Measurements from ENCODE around the gene TTLL5.
"Not testable (repeated sequence)": the region's sequence is repeated elsewhere in the genome, so short reads cannot be mapped to it uniquely, and the experiment has no call there.

The TTLL5 gene

GRCh38 chr14:75907756-75908359 is 246.8 kb downstream of the TTLL5 start:
- no peak for DNase-seq (ENCODE audit: low read depth in 2 of 2)

- no peak for DNase-seq (ENCODE audit: low read depth in 2 of 2)
These were observed 248.6 kb downstream of the TTLL5 start for GRCh38 chr14:75909630-75910029.

GRCh38 chr14:75910048-75910447 is 249.0 kb downstream of the TTLL5 start:
- DNase-seq (ENCODE audit: low read depth in 2 of 2): no peak

- DNase-seq (ENCODE audit: low read depth in 2 of 2): no peak
These were observed 250.8 kb downstream of the TTLL5 start for GRCh38 chr14:75911883-75912282.

- DNase-seq (ENCODE audit: low read depth in 2 of 2): no peak
These were observed 252.1 kb downstream of the TTLL5 start for GRCh38 chr14:75913183-75913582.

DNA sequence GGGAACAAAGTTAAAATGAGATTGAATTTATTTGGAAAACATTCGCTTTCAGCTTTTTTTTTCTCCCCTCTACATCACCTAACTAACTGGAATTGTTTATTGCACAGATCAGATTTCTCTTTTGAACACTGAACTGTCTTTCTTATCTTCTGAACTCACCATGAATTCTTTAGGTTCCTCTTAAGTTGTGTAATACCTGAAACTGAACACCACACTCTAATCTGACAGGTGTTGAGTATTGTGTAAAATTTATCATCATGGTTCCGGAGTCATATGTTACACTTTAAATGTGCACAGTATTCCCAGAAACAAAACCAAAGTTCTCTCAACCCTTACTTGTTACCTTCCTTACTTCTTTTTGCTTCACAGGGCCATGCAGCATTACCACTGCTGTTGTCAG is 254.0 kb downstream of the TTLL5 start:
- DNase-seq (ENCODE audit: low read depth in 2 of 2): no peak

DNA sequence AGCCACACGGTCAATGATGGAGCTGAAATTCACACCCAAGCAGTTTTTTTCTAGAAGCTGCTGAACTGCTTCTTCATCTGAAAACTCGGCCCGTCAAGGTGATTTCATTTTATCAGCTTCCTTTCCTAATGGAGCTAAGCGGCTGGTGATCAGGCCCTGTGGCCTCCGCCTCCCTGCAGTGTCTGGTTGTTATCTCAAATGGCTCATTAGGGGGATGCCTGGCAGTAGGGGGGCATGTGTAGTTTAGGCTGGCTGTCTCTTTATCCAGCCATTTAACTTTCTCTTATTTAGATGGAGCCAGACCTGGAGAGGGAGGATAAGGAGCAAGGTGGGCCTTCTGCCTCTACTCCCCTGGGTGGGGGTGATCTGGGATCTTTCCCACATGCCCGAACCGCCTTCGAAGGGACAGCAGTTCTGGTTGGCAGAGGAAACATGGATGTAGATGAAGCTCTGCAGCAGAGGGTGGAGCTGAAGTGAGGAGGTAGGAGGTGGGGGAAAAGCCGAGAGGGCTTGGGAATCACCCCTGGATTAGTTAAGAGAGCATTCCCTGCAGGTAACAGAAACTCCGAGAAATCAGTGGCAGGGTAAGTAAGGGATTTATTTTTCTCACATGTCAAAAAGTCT is 256.4 kb downstream of the TTLL5 start:
- DNase-seq (ENCODE audit: low read depth in 2 of 2): no peak

GRCh38 chr14:75917946-75918335 is 256.9 kb downstream of the TTLL5 start:
- DNase-seq (ENCODE audit: low read depth in 2 of 2): no peak

GRCh38 chr14:75920421-75920820 is 259.4 kb downstream of the TTLL5 start:
- DNase-seq (ENCODE audit: low read depth in 2 of 2): not testable (repeated sequence)

GRCh38 chr14:75925141-75925840 is 264.2 kb downstream of the TTLL5 start:
- not testable (repeated sequence) for DNase-seq (ENCODE audit: low read depth in 2 of 2)

DNA sequence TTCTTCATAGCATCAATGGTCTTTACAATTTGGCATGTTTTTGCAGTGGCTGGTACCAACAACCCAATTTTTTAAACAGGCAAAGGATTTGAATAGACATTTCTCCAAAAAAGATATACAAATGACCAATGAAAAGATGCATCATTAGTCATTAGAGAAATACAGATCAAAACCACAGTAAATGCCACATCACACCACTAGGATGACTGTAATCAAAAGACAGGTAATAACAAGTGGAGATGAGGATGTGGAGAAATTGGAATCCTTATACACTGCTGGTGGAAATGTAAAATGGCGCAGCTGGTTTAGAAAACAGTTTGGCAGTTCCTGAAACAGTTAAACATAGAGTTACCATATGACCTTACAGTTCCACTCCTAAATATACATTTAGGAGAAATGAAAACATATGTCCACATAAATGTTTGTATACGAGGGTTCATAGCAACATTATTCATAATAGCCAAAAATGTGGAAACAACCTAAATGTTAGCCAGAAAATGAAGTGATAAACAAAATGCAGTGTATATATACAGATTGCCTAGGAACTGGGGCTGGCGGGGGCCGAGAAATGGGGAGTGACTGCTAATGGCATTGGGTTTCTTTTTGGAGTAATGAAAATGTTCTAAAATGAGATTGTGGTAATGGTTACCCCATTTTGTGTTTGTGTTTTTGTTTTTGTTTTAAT is 265.5 kb downstream of the TTLL5 start:
- no peak for DNase-seq (ENCODE audit: low read depth in 2 of 2)

DNA sequence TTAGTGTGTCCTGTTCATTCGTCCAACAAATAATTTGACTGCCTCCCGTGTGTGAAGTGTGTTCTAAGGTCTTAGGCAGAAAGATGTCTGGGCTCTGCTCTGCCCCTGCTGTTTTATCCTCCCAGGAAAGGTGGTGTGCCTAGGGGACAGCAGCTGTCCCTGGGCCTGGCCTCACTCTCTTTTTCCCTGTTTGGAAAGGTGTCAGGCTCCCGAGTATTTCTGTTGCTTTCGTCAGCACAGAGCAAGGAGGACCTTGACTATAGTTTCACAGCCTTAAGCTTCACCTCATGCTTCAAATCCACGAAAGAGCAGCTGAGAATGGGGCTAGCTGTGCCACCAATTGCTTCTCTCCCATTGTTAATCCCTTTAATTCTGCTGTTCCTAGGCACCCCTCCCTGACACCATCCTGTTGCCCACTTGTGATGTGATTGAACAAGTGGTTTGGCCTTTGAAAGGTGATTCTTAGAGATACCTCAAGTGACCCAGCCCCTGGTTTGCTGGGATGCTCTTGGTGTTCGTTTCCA is 266.6 kb downstream of the TTLL5 start:
- DNase-seq (ENCODE audit: low read depth in 2 of 2): no peak

DNA sequence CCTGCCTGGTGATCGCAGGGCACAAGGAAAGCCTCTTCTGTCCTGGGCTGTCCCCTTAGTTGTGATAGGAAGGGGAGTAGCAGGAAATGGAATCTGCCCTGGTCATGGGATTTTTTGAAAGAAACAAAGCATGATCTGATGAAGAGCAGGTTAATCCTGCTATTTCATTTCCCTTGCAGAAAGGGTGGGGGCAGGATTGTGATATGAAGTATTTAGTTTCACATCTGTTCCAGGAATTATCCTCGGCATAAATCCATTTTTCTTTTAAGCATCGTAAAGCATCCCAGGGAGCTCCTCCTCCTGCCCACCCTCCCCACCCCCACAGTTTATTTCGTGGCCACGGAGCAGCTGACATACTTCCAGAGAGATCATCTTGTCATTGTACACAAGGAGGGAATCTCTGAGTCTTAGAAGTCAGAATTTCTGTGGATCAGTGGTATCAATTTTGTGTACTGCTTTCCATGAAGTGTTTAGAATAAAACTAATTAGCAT is 267.7 kb downstream of the TTLL5 start:
- no peak for DNase-seq (ENCODE audit: low read depth in 2 of 2)

GRCh38 chr14:75933712-75934296 is 272.8 kb downstream of the TTLL5 start:
- DNase-seq (ENCODE audit: low read depth in 2 of 2): no peak

DNA sequence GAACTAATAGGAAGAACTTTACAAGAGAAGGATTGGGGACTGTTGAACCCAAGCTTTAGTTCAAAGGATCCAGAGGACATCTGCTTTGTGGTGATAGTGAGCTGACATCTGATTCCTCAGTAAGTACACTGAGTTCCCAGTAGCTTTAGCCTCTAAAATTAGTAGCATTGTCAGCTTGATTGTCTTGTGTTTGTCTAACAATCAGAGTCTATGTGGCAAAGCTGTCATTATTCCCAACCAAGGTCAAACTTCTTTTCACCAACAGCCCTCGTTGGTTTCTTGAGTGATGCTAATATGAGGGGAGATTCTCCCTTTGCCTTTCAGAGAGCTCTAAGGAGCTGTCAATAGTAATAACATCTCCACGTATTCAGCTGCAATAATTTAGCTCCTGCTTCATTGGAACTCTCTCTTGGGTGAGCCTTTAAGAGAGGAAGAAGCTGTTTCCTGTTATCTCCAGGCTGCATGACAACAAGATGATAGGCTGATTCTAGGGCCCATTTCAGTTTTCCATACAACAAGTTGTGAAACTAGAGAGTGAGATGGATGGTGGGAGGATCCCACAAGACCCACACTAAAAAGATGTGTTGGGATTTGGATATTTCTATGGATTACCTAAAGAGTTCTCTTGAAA is 274.1 kb downstream of the TTLL5 start:
- no peak for DNase-seq (ENCODE audit: low read depth in 2 of 2)

- no peak for DNase-seq (ENCODE audit: low read depth in 2 of 2)
These were observed 278.2 kb downstream of the TTLL5 start for GRCh38 chr14:75939200-75939599.

DNA sequence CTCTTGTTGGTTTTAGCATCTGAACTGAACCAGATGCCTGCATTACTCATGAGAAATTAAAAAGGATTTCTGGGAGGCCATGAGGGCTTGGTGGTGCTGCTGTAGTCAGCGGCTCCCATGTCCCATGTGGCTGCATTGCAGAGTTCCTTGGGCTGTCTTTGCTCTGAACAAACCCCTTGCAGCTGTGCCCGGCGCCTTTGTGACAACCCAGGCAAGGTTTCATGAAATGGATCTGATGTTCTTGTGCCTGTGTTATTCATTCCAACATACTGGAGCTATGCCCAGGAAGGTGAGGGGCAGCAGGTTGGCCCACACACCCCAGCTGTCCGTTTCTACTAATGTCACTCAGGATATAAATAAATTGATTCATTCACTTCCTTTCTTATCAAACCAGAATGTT is 280.0 kb downstream of the TTLL5 start:
- DNase-seq (ENCODE audit: low read depth in 2 of 2): no peak

DNA sequence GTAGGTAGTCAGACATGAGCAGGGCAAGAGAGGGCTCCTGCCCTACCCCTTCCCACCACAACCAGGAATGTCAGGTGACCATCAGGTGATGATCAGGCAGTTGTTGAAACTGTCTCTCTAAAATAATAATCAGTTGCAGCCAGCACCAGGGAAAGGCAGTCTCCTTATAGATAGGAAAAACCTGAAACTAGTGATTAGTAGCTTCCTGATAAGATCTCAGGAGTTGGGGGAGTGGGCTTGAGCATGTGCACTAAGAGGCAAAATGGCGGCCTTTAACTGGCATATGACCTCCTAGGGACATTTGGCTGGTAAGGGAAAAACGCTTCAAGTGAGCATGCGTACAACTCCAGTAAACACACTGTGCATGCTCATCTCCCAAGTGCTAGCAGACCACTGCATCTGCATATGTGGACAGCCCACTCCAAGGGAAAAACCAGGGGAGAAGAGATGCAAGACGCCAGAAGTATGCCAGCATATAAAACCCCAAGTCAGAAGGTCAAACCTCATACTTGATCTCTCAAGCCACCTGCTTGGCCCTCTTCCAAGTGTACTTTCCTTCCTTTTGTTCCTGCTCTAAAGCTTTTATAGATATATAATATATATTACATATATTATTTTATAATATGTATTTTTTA is 283.7 kb downstream of the TTLL5 start:
- no peak for DNase-seq (ENCODE audit: low read depth in 2 of 2)

- no peak for DNase-seq (ENCODE audit: low read depth in 2 of 2)
These were observed 285.7 kb downstream of the TTLL5 start for GRCh38 chr14:75946785-75947184.

DNA sequence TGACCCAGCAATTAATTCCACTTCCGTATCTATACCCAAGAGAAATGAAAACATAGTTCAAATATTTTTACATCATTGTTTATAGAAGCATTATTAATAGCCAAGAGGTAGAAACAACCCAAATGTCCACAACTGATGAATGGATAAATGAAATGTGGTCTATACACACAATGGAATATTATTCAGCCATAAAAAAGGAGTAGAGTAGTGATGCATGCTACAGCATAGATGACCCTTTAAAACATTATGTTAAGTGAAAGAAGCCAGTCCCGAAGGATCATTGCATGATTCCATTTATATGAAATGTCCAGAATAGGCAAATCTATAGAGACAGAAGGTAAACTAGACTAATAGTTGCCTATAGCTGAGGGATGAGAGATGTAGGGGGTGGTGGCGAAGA is 291.4 kb downstream of the TTLL5 start:
- DNase-seq (ENCODE audit: low read depth in 2 of 2): no peak

DNA sequence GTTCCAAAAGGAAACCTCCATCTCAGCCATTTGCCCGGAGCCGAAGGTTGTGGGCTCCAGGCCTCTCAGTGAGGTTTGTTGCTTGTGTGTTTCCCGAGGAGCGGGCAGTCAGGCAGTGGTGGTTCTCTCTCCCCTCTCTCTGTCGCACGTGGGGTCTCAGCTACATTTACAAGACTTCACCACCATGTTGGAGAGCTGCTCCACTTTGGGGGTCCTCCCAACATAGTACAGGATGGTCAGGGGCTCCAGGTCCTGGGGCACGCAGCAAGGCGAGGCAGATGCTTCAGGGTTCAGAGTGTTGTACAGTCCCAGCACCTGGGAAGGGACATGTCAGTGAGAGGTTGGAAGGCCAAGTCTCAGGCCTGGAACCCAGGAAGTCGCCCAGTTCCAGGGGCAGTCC is 298.0 kb downstream of the TTLL5 start:
- DNase-seq (ENCODE audit: low read depth in 2 of 2): no peak
